IPS DF 4.7 (cell line): ENCODE measurements around the gene KEL.

Experiments
- DNase-seq: peaks from one replicate; pipeline ENCODE4 v3.0.0-alpha.2; 2013; ENCODE audit warnings: low spot score; ENCODE audit errors: extremely low read depth

KEL gene

DNA sequence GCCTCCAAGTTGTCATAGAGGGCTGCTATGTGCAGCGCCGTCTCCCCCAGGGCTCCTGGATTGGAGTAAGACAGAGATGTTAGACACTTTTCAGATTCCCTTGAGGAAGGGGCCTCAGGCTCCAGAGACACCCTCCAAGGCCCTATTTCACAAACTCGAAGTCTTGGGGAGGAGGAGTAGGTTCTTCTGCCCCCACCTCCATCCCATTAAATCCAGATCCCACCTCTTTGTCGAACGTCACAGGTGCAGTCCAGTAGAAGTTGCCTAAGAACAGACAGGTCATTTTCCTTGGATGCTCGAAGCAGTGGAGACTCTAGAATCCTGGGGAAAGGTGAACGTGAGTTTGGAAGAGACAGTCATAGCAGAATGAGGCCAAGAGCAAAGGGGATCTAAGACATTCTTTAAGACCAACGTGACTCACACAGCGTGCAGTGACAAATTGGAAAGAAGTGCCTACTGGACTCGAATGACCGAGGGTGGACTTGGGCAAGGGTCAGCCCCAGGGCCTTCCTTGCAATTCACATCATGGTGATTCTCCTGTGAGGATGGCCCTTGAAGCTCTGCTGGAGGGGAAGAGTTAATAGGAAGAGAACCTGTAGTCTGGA is 31.9 kb downstream of the KEL start:
- DNase-seq, result no peak

DNA sequence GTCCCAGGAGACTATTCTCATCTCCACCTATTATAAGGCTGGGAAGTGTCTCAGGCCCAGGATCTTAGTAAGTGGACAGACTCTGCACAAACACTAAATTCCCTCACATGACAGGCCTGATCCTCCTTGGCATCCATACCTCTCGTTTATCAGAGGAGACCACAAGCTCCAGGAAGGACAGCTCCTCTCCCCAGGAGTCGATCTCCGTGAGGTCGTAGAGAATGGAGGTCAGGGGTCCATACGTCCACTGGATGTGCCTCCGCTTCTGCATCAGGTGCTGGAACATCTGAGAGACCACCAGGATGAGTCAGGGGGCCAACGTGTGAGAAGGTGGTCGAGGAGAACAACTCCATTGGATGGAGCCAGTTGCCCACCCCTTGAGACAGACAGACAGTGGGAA is 34.2 kb downstream of the KEL start:
- no peak for DNase-seq

DNA sequence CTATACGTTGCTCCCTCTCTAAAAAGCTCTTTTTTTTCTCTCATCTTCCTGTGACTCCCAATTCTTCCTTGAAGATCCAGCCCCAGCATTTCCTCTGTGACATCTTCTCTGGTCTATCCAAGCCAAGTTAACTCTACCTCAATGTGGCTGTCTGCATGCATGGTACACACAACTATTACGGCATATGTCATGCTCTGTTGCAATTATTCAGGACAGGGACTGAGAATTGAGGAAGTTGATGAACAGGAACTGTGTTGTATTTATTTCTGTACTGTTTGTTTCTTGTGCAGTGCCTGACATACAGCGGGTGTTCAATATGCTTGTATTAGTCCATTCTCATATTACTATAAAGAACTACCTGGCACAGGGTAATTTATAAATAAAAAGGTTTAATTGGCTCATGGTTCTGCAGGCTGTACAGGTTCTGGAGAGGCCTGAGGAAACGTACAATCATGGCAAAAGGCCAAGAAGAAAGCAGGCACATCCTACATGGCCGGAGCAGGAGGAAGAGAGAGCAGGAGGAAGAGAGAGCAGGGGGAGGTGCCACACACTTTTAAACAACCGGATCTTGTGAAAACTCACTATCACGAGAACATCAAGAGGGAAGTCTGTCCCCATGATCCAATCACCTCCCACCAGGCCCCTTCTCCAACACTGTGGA is 34.9 kb downstream of the KEL start:
- DNase-seq, result no peak

DNA sequence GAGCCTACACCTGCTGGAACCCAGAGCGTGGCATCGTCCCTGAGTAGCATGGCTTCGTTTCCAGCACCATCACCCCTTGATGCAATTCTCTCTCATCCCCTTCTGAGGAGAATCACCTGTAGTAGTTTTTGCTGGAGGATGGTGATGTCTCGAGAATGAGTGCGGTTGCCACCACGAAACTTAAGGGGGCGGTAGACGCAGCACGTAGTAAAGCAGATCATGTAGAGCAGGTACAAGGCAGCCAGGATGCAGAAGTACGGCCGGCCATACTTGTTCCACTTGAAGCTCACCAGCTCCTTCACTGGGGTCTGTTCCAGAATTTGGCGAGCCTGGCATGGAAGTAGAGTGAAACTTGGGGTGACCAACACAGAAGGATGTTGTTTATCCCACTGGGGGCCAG is 36.8 kb downstream of the KEL start:
- no peak for DNase-seq

DNA sequence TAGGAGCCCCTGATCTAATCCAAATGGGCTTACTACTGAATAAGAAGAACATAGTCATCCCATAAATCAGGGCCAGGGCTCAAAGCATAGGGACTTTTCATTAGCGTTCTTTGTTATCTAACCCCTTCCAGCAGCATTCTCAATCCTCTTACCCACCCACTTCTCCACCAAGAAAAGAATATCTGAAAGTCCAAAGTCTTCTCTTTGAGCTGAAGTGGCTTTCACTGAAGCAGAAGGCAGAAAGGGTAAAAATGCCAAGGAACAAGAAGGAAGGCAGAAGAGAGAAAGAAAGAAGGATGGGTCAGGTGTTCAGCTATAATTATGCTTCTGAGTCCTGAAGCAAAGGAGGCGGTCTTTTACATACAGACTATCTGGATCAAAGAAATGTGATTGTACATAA is 38.8 kb downstream of the KEL start:
- DNase-seq, result no peak

DNA sequence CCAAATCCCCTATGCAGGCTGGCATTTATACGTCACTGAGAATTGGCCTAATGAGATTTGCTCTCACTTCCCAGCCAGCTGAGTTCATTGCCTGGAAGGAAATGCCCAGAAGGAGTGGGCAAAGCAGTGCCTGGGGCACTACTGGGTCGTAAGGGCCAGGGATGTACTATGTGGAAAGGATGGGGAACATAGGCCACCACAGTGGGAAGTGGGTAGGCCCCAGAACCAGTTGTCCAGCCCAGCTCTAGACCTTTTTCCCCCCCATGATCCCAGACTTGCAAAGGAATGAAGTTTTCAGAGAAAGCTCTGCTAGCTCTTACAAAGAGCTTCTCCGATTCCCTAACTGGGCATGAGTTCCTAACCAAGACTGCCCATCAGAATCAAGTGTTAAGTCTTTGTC is 42.5 kb downstream of the KEL start:
- no peak for DNase-seq

DNA sequence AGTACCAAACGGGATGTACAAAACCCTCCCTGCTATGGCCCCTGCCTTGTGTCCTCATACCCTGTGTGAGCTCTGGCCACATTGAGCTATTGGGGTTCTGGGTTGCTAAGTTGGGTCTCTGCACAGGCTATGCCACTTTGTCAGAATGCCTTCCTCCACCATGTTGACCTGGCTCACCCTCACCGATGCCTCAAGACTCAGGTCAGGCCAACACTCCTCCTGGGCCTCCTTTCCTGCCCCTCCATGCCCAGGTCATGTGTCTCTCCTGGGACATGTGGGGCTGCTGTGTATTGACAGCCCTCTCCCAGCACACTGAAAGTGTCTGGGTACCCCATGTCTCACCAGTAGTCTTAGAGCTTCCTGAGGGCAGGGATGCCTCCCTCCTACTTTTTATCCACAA is 43.3 kb downstream of the KEL start:
- no peak for DNase-seq

DNA sequence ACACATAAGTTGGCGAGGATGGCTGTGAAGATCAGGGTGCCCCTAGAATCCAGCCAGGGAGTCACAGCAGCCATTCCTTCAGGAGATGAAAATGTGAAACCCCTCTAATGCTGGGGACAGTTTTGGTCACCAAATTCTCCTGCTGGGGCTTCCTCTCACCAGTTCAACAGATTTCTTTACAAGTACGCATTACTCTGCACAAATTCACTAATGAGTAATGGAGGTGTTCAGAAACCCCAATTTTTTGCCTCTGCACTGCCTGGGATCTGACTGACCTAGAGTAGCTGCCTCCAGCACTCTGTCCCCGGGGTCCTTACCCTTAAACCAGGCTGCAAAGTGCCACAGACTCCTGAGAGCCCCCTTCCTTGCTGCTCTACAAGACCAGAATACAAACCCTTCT is 44.7 kb downstream of the KEL start:
- DNase-seq, result no peak

DNA sequence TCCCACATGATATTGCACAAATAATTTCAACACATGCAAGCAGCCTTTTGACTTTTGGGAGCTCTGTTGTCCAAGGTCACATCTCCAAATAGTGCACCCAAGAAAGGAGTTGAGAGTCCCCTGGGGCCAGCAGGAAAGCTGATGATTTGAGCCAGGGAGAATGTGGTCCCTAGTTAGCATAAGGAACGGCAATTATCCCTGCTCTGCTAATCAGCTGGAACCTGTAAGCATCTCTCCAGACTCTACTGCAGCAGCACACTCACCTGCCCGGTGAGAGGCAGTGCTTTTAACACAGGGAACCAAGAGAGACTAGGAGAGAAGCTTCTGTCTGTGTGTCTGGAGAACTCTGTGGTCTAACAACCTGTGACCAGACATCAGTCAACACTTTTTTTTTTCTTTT is 45.7 kb downstream of the KEL start:
- no peak for DNase-seq

DNA sequence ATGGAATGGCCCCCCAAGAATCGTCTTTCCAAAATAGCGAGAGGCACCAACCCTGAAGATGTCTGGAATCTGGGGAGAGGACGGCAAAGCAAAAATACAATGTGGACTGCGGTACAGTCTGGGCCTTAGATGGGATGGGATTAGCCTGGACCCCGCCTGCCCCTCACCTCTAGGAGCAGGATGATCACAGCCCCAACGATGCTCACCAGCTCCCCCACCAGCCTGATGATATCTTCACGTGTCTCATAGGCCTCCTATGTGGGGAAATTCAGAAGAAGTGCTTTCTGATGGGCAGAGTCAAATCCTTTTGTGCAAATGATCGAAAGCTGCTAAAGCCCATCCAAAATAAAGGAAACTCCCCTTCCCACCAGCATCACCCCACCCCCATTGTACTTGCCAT is 46.8 kb downstream of the KEL start:
- no peak for DNase-seq

DNA sequence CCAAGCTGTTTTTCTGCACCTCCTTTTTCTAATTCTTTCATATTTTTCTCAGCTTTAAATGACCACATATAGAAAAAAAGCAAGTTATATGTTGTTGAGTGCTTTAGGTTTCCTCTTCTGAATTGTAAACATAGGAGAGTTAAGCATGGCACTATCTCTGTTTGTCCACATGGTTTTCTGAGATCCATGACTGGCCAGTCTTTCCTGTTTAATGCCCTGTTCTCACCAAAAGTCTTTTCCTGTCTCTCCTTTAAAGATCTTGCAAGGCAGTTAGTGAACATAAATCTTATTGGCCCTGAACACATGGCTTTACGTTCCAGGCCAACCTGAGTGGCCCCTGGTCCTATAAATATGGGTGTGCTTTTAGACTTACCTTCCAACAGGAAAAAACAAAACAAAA is 48.0 kb downstream of the KEL start:
- no peak for DNase-seq

DNA sequence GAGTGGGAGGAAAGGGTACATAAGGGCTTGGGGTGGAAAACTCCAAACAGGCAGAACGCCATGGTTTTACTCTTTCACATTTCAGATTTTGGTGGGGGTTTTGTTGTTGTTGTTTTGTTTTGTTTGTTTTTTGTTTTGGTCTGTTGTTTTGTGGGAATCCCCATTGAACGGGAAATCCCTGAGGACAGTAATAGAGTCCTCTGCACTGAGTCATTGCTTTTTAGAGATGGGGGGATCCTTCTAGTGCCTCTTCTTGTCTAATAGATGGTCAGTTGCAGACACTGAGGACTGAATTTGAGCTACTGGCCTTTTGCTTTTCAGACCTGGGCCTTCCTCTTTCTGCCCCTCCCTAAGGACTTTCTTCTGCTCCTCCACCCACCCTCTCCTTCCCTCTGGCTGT is 48.6 kb downstream of the KEL start:
- DNase-seq, result no peak

DNA sequence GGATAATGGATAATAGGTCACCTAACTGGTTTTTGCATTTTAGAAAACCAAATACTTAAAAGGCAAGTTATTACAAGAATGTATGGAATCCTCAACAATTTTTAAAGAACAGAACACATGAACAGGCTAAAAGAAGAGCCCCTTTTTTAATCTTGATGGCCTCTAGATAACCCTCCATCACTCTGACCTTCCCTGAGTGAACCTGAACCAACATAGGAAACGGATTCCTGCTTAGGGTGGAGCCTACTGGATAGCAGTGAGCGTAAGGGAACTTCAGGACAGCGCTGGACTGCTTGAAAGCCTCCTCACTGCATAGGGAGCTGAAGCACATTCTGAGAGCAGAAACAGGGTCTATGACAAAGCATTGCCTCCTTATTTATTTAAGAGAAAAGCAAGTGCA is 49.1 kb downstream of the KEL start:
- DNase-seq, result no peak

DNA sequence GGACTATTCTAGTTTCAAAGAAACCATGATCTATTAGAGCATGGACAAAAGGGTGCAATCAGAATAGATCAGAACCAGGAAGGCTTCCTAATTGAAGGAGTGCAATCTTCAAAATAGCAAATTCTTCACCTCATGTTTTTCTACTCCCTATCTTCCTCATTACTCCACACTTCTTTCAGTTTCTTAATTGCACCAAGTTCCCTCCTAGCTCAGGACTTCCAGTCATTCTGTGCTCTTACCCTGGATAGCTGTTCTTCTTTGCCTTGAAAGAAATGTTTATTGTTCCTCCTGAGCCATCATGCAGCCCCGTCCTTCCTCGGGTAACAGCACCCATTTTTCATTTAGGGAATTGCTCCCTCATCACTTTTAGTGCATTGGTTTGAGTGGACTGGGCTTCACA is 51.7 kb downstream of the KEL start:
- no peak for DNase-seq

DNA sequence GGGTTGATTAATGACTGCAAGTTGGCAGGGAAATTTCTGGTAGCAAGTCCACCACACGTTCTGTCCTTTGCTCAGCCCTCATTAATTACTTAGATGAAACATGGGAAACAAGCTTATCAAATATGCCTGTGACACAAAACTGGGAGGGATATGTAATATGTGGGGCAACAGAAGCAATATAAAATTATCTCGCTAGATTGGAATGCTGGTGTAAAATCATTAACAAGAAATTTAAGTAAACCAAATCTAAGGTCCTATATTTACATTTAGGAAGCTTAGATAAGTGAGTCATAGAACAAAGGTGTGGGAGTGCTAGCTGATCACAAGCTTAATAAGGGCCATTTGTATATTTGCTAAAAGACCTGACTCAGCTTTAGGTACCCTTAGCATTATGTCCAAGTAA is 52.1 kb downstream of the KEL start:
- no peak for DNase-seq

DNA sequence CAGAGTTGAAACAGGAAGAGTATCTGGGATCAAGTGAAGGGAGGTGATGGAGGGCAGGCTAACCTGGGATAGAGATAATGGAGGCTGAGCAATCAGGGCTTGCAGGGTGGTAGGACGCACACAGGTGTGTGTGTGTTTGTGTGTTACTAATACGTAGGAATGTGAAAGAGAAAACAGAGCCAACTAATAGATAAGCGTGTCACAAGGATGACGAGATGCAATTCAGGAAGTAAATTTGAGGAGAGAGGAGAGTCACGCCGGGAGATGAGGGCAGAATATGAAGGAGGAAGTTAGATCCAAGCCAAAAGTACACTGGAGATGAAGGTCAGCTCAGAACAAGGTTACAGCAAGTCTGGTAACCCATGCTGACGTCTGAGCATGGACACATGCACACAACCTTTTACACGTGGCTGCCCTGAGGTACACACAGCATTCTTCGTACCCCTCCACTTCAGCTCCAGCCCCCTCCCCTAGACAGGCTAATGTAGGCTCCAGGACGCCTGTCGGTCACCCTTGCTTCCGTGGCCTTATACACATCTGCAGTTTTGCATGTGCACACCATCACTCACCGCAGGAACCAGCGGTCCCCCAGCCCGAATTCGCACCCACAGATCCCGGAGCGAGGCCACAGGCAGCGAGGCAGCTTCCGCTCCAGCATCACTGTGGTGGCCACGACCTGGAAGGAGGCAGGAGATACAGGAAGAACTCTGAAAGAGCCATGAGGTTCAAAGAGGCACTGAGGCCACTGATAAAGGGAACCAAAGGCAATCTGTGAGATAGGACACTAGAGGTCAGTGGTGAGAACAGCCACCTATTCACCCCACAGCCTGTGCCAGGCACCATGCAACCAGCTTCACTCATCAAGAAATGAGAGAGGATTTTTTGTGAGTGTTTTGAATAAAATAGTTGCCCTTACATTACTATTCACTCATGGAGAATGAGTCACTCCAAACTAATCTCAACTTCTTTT is 53.0 kb downstream of the KEL start:
- DNase-seq, result no peak

DNA sequence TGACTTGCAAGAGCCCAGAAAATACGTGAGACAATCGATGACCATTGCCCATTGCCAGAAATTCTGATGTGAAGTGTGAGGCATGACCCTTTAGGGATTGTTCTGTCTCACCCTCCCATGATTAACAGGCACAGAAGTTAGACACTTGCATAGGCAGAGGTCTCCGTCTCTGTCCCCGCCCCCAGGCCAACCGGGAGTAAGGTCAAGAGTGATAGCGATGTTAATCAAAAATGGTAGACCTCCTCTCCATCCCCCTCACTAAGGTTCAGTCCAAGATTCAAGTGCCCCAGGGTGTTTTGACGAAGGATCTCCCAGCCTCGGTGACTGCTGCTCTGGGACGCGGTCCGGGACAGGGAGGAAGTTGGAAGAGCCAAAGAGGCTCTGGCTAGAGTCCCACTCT is 53.9 kb downstream of the KEL start:
- DNase-seq, result no peak

DNA sequence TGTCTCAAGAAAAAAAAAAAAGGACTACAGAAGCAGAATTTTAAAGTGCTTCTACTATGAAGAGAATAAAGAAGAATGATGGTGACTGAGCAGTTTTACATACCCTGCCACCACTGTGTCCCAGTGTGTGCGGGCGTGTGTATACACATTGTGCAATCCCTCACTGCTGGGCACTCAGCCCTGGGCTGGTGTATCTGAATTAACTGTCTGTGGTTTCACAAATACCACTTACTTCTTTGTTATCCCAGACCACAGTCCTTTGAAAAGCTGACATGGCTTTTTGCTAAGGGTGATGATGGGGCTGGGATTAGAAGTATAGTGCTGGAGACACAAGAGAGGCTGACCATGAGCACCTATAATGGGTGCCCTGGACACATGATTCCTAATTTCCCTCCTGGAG is 55.5 kb downstream of the KEL start:
- no peak for DNase-seq

DNA sequence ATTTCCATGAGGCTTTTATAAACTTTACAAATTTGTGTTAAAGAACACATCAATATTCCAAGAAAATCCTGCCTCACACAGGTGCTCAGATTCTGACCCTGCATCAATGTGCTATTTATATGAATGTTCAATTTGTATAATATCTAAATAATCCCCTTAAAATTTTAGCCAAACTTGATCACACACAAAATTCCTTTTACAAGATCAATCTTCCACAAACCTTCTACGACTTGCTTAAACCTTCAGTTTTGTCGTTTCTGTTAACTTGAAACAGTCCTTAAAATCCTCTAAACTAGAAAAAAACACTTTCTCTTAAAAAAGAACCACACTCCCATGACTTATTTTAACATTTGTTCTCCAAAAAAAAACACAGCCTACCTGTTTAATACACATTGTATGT is 56.4 kb downstream of the KEL start:
- no peak for DNase-seq

DNA sequence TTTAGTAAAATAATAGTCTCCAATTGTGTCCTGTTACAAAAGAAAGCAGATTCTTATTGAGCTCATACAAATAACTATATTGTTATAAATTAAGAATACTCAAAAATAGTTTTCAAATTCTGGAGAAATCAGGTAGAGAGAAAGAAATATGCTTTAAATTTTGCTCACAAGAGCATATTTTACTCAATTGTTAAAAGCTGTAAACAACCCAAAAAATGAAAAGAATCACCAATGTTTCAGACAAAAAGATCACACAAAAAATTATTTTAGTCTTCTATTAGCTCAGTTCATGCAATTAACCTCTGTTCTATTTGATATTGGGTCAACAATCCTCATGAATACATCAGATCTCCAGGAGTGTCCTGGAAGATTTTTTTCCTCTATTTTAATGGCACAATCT is 58.0 kb downstream of the KEL start:
- no peak for DNase-seq

DNA sequence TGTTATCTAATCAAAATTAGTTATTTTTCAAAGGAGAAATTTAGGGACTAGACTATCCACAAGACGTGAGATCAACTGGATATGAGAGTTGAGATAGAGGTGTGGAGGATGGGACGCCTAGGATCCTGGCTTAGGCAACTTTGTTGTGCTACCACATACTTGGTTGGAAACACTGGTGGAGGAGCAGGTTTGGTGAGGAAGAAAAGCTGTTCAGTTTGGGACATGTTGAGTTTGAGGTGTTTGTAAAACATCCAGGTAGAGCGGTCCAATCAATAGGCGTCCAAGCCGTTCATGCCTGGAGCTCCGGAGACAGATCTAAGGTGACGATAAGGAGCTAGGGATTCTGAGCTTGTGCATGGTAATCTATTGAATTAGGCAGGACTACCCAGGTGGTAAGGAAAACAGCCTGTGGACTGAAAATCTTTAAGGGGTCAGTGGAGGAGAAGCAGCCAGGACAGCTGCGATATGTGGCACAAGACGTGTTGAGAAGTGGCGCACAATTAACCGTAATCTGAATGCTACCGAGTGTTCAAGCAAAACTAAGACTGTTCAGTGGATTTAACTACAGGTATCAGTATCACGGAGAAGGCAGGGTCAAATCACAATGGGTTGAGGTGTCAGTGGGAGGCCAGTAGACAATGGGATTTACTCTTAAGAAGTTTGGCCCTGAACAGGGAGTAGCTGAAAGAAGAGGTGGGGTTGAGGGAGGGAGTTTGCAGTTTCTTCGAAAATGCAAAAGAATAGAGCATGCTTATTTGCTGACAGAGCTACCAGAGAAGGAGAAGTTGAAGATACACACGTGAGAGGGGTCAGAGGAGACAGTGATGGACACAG is 60.5 kb downstream of the KEL start:
- no peak for DNase-seq

DNA sequence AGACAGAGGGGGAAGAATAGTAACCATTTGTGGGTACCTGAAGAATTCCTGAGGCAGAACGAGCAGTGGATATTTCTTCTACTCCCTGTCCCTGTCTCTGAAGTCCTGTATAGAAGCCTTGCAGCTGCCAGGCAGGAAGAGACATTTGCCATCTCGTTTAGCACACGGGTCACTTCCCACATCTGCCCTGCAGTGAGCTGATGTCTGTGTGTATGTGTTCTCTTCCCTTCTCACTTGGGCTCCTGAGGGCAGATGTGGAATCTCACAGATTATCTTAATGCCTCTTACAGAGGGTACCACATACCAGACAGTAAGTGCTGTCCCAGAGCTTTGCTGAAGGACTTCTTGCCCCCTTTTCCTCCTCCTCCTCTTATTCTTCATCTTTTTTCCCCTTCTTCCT is 62.5 kb downstream of the KEL start:
- DNase-seq, result no peak
